MCF 10A (cell line): ENCODE measurements around the gene TSGA10IP. TPM values are rescaled to one million over a fixed set of nuclear protein-coding genes. Genes with fewer than 3 reads are reported as not detected.

Experiments used
- BruUV-seq: library from RNA; stranded (reverse); fragments of 400-500 nt; replicated peaks from 2 replicates; lab custom pipeline; 2021; lab: Mats Ljungman, UMichigan
- CTCF ChIA-PET: fragments of 300-600 bp; sonication (Branson Sonifier 250); formaldehyde crosslinking; extraction: SDS; loops from one replicate; lab custom pipeline; 2021; ENCODE audit warnings: antibody characterized with exemption, inconsistent platforms; lab: Yijun Ruan, JAX
- POLR2A ChIA-PET: fragments of 300-600, 350-650 bp; sonication (Branson Sonifier 250); formaldehyde crosslinking; extraction: SDS; loops from one replicate; lab custom pipeline; 2020; ENCODE audit warnings: antibody characterized with exemption, inconsistent platforms; lab: Yijun Ruan, JAX
- DNase-seq: peaks from one replicate; pipeline ENCODE4 v3.0.0-alpha.2; 2018; ENCODE audit not compliant: unreplicated experiment
- H3K27ac Mint-ChIP-seq: one replicate; pipeline ENCODE4 v1.8.0; 2022; ENCODE audit warnings: mild to moderate bottlenecking, low read depth, mixed read lengths; ENCODE audit not compliant: unreplicated experiment
- H3K27me3 Mint-ChIP-seq: one replicate; pipeline ENCODE4 v1.8.0; 2022; ENCODE audit warnings: mixed read lengths; ENCODE audit not compliant: insufficient read depth, unreplicated experiment
- H3K36me3 Mint-ChIP-seq: one replicate; pipeline ENCODE4 v1.8.0; 2022; ENCODE audit warnings: mild to moderate bottlenecking, moderate library complexity, mixed read lengths; ENCODE audit not compliant: insufficient read depth, unreplicated experiment
- H3K4me1 Mint-ChIP-seq: one replicate; pipeline ENCODE4 v1.8.0; 2022; ENCODE audit warnings: mixed read lengths; ENCODE audit not compliant: insufficient read depth, unreplicated experiment
- H3K4me3 Mint-ChIP-seq: one replicate; pipeline ENCODE4 v1.8.0; 2022; ENCODE audit warnings: mild to moderate bottlenecking, moderate library complexity, mixed read lengths; ENCODE audit not compliant: unreplicated experiment
- H3K9me3 Mint-ChIP-seq: one replicate; pipeline ENCODE4 v1.8.0; 2022; ENCODE audit warnings: mixed read lengths; ENCODE audit not compliant: unreplicated experiment
- CTCF ChIP-seq: fragments of 200-600 bp; IDR thresholded peaks from one replicate; pipeline ENCODE4 v1.8.0; 2022; ENCODE audit warnings: antibody characterized with exemption, mild to moderate bottlenecking; ENCODE audit not compliant: unreplicated experiment
- intact Hi-C: fragments of 100-400 bp; cut with micrococcal nuclease; formaldehyde crosslinking; loops from 2 replicates; pipeline ENCODE4 v1.14.1; 2022
- total RNA-seq: library from RNA; stranded (reverse); gene quantifications from 2 replicates; pipeline ENCODE4 v1.2.3, GENCODE V29; 2022

TSGA10IP gene
- total RNA-seq, 1 experiment from 2014 or later: not detected

GRCh38 chr11:65919141-65919572, 26.1 kb upstream of the TSGA10IP start, which contains the start of gene DRAP1:
TSS of gene DRAP1 (plus strand) at chr11:65919426. CDS start at chr11:65919502, 76 bp downstream.
- Mint-ChIP-seq H3K36me3 (peaks cover 14% of the 10 kb centered on the region), H3K9me3 (no peaks in the 10 kb centered on the region), H3K27me3 (no peaks in the 10 kb centered on the region), H3K27ac (peak within 1 kb of the TSS; percentile 81), H3K4me3 (peak within 1 kb of the TSS; percentile 89), H3K4me1 (peaks cover 37% of the 10 kb centered on the region)
- intact Hi-C loops: loop anchor here (1.0 to 5.0 kb wide), 2 partner anchors 70 to 257 kb away; partner anchors contain the start of gene RELA
- POLR2A ChIA-PET: interaction anchor here (0.6 to 2.8 kb wide), 16 partner anchors 13 to 1259 kb away, joined by 3 to 46 read pairs (median 8); partner anchors contain the start of genes BANF1, CCDC85B, CFL1 and FIBP
- CTCF ChIA-PET: no interaction called here
- no peak for TF ChIP-seq CTCF
- DNase-seq: peak; percentile 97
- BruUV-seq: no TSS peak

- POLR2A ChIA-PET: interaction anchor here (0.6 to 2.8 kb wide), 15 partner anchors 9 to 1260 kb away, joined by 3 to 22 read pairs (median 5); partner anchors contain the start of genes CCDC85B, CFL1, FIBP and FOSL1
- TF ChIP-seq CTCF: no peak
- BruUV-seq: no TSS peak
- Mint-ChIP-seq H3K27me3 (no peaks in the 10 kb centered on the region), H3K9me3 (no peaks in the 10 kb centered on the region), H3K4me1 (peaks cover 32% of the 10 kb centered on the region), H3K36me3 (peaks cover 14% of the 10 kb centered on the region), H3K27ac (peak overlapping the region; percentile 81), H3K4me3 (peak overlapping the region; percentile 89)
- peak; percentile 27 for DNase-seq
- CTCF ChIA-PET: interaction anchor here (0.7 to 1.4 kb wide), 2 partner anchors 22 to 31 kb away, joined by 4 read pairs; partner anchors contain the start of gene FIBP
- intact Hi-C loops: loop anchor here (1.0 to 5.0 kb wide), 3 partner anchors 19 to 257 kb away; partner anchors contain the start of genes FOSL1 and RELA
These were observed 25.5 kb upstream of the TSGA10IP start for GRCh38 chr11:65919573-65920371.

- intact Hi-C loops: loop anchor here (1.0 kb wide), 1 partner anchor 20 kb away; the partner anchor contains the start of gene FOSL1
- TF ChIP-seq CTCF: no peak
- no peaks in the 10 kb centered on the region for H3K9me3 Mint-ChIP-seq
- DNase-seq: no peak
- no peaks in the 10 kb centered on the region for H3K27me3 Mint-ChIP-seq
- ChIA-PET CTCF (interaction anchor here (0.6 to 1.4 kb wide), 3 partner anchors 22 to 38 kb away, joined by 3 to 4 read pairs (median 4); partner anchors contain the start of gene FIBP), POLR2A (interaction anchor here (0.6 to 2.8 kb wide), 14 partner anchors 8 to 258 kb away, joined by 3 to 22 read pairs (median 5); partner anchors contain the start of genes CCDC85B, CFL1, FIBP and FOSL1)
- peak overlapping the region; percentile 81 for H3K27ac Mint-ChIP-seq
- peaks cover 26% of the 10 kb centered on the region for H3K4me1 Mint-ChIP-seq
- BruUV-seq: no TSS peak
- H3K4me3 Mint-ChIP-seq: peak overlapping the region; percentile 89
- H3K36me3 Mint-ChIP-seq: peaks cover 14% of the 10 kb centered on the region
These were observed 24.9 kb upstream of the TSGA10IP start for GRCh38 chr11:65920372-65920802.
